Measurements from ENCODE around the gene ZNF221. TPM values are rescaled to one million over a fixed set of nuclear protein-coding genes. Genes with fewer than 3 reads are reported as not detected.

Gene ZNF221
- polyA plus RNA-seq, 1 experiment: 0.64 TPM

Small RNA genes lying within 50 kb of the gene (small RNA-seq; reads per million reads assigned to genes)
- not detected for gene AC006213.5 (ENCODE audit: insufficient read length, low read depth, low replicate concordance)

Other genes starting within 250 kb of the ZNF221 start
- gene IRGC, start 235.2 kb upstream of the ZNF221 start, polyA plus RNA-seq (2011; rRNA removed): not detected in 2 replicates
- gene SMG9, start 196.3 kb upstream of the ZNF221 start, polyA plus RNA-seq (2011; rRNA removed): 10.1 and 14.8 TPM in 2 replicates
- 0.28 and 0.38 TPM in 2 replicates for gene KCNN4, start 170.3 kb upstream of the ZNF221 start, polyA plus RNA-seq (2011; rRNA removed)
- 0.40 and 0.50 TPM in 2 replicates for gene LYPD5, start 148.8 kb upstream of the ZNF221 start, polyA plus RNA-seq (2011; rRNA removed)
- gene ZNF283, start 123.9 kb upstream of the ZNF221 start, polyA plus RNA-seq (2011; rRNA removed): 3.0 and 4.3 TPM in 2 replicates
- gene ZNF404, start 67.3 kb upstream of the ZNF221 start, polyA plus RNA-seq (2011; rRNA removed): 1.3 and 2.5 TPM in 2 replicates
- 8.8 and 11.3 TPM in 2 replicates for gene ZNF45, start 15.9 kb upstream of the ZNF221 start, polyA plus RNA-seq (2011; rRNA removed)
- 2.4 and 3.5 TPM in 2 replicates for gene ZNF155, start 33.0 kb downstream of the ZNF221 start, polyA plus RNA-seq (2011; rRNA removed)
- gene ZNF230, start 51.7 kb downstream of the ZNF221 start, polyA plus RNA-seq (2011; rRNA removed): 2.1 and 3.3 TPM in 2 replicates
- gene ZNF222, start 74.2 kb downstream of the ZNF221 start, polyA plus RNA-seq (2011; rRNA removed): 3.2 and 5.4 TPM in 2 replicates
- gene ZNF223, start 100.8 kb downstream of the ZNF221 start, polyA plus RNA-seq (2011; rRNA removed): 2.1 and 3.8 TPM in 2 replicates
- 1.0 and 1.4 TPM in 2 replicates for gene ZNF284, start 120.9 kb downstream of the ZNF221 start, polyA plus RNA-seq (2011; rRNA removed)
- 13.2 and 17.1 TPM in 2 replicates for gene ZNF224, start 143.1 kb downstream of the ZNF221 start, polyA plus RNA-seq (2011; rRNA removed)
- 1.3 and 2.5 TPM in 2 replicates for gene ZNF225, start 162.2 kb downstream of the ZNF221 start, polyA plus RNA-seq (2011; rRNA removed)
- 3.1 and 5.0 TPM in 2 replicates for gene ZNF234, start 190.3 kb downstream of the ZNF221 start, polyA plus RNA-seq (2011; rRNA removed)
- 11.0 and 16.4 TPM in 2 replicates for gene ZNF226, start 213.9 kb downstream of the ZNF221 start, polyA plus RNA-seq (2011; rRNA removed)

Data from BJ (cell line).